GM19239 (cell line): ENCODE measurements around the gene SLC26A1.
"Not testable (repeated sequence)": the region's sequence is repeated elsewhere in the genome, so short reads cannot be mapped to it uniquely, and the experiment has no call there.

Experiments
- DNase-seq: peaks from one replicate; pipeline ENCODE4 v3.0.0; 2011; ENCODE audit warnings: low spot score; ENCODE audit not compliant: insufficient read length
- FAIRE-seq: peaks from 2 replicates; lab custom pipeline; 2011; peaks lifted over from hg19 to GRCh38; lab: Jason Lieb, UNC

The SLC26A1 gene

DNA sequence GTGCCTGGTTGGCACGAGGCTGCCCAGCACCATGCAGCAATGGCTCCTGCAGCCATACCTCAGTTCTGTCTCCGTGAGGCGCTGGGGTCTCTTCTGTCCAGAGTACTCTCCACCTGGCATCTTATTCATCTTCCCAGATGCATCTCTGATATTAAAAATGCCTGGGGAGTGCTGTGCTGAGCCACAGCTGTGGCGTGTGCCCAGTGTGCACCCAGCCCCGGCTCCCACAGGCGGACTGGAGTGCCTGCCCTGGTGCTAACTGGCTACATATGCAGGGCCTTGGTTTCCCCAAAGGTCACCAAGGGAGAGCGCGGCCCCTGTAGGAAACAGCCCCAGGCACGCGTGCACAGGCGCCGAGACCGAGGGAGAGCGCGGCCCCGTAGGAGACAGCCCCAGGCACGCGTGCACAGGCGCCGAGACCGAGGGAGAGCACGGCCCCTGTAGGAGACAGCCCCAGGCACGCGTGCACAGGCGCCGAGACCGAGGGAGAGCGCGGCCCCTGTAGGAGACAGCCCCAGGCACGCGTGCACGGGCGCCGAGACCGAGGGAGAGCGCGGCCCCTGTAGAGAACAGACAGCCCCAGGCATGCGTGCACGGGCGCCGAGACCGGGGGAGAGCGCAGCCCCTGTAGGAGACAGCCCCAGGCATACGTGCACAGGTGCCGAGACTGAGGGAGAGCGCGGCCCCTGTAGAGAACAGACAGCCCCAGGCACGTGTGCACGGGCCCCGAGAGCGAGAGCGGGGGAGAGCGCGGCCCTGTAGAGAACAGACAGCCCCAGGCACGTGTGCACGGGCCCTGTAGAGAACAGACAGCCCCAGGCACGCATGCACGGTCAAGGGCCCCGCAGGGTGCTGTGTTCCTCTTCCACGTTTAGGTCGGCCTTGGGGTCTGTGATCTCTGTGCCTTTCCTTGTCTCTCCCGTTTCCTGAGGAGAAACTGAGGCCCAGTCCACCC lies 46.4 kb downstream of the SLC26A1 start:
- FAIRE-seq (no peak), DNase-seq (no peak)

DNA sequence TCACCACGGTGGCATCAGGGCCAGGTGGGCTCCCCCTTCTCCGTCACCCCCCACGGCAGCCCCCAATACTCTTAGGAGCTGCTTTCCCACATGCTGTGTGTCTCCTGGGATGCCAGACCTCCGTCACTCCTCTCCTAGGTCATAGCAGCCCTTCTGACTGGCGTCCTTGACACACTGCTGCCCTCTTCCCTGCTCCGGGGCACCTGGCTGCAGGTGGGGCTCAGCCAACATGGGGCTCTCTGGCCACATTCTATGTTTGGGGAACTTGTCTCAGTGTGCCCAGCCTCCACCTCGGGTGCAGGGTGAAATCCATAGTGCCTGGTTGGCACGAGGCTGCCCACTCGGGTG lies 47.1 kb downstream of the SLC26A1 start:
- DNase-seq = no peak
- no peak for FAIRE-seq

DNA sequence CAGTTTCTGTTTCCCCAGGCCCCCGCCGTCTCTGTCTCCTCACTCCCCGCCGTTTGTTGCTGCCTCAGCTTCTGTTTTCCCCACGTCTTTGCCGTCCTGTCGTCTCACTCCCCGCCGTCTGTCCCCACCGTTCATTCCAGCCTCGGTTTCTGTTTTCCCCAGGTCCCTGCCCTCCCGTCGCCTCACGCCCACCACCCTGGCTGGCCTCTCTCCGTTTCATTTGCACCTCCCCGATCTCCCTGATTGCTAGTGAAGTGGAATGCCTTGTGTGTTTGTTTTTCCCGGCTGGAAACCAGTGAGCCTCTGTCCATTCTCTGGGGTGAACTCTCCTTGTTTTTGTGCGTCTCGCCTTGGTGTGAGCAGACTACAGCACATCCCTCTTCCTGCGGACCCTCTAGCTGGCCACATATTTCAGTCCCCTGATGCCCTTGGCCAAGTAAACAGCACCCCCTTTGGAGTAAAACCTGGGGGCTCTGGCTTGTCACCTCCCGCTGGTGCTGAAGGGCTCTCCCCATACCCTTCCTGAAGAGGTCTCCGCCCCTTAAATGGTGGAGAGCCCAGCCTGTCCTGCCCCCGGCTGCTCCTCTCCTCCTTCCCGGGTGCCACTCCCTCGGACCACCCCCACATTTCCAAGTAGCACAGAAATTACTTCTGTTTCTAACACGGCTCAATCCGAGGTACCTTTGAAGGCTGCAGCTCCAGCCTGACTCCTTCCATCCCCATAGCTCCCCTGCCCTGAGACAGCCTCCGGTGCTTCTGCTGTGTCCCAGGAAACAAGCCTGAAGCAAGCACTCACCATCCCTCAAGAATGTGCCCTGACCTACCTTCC lies 47.7 kb downstream of the SLC26A1 start:
- no peak for FAIRE-seq
- DNase-seq = no peak

DNA sequence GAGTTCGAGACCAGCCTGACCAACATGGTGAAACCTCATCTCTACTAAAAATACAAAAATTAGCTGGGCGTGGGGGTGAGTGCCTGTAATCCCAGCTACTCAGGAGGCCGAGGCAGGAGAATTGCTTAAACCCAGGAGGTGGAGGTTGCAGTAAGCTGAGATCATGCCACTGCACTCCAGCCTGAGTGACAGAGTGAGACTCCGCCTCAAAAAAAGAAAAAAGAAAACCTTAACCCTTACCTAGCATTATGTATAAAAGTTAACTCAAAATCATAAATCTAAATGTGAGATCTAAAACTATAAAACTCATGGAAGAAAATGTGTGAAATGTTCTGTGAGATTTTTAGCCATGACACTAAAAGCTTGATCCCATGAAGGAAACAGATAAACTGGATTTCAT lies 53.7 kb downstream of the SLC26A1 start:
- not testable (repeated sequence) for DNase-seq, FAIRE-seq
